ENCODE data around the gene ACTN1.

Gene ACTN1

GRCh38 chr14:69017706-69018105 is 38.6 kb upstream of the ACTN1 start:
- Histone ChIP-seq H3K9me3 (ENCODE audit: control insufficient read depth, insufficient read depth, low read depth, low read length) (no peaks in the 10 kb centered on the region), H3K27ac (ENCODE audit: extremely low read depth, low read depth, low read length) (no peak overlapping the region), H3K4me1 (ENCODE audit: control insufficient read depth, insufficient read depth, low read length) (peaks cover 10% of the 10 kb centered on the region), H3K36me3 (ENCODE audit: control insufficient read depth in 2 of 2, insufficient read depth in 1 of 2, low read length in 2 of 2) (no peaks in the 10 kb centered on the region), H3K4me3 (ENCODE audit: low read depth, low read length) (no peak overlapping the region)
- ChIA-PET POLR2A (no interaction called here), CTCF (no interaction called here)
- TF ChIP-seq ZNF37A (tag by site-specific recombination; IDR thresholded peaks at IDR 0.05) (no peak), ZBTB10 (tag by site-specific recombination; IDR thresholded peaks at IDR 0.05) (no peak), ZNF473 (tag by site-specific recombination; IDR thresholded peaks at IDR 0.05) (no peak), ZNF776 (tag by site-specific recombination; IDR thresholded peaks at IDR 0.05; ENCODE audit: borderline replicate concordance) (no peak), ZNF555 (tag by site-specific recombination; conservative IDR thresholded peaks at IDR 0.05) (no peak), ZNF529 (tag by site-specific recombination; IDR thresholded peaks at IDR 0.05; ENCODE audit: insufficient replicate concordance) (no peak), ZNF530 (tag by site-specific recombination; IDR thresholded peaks at IDR 0.05; ENCODE audit: low read depth) (no peak), ZNF658 (tag by site-specific recombination; IDR thresholded peaks at IDR 0.05) (no peak), SETDB1 (IDR thresholded peaks at IDR 0.05; ENCODE audit: insufficient read length, low read length) (no peak)

- H3K4me3 ChIP-seq (ENCODE audit: low read depth, low read length): no peak overlapping the region
- H3K9me3 ChIP-seq (ENCODE audit: control insufficient read depth, insufficient read depth, low read depth, low read length): no peaks in the 10 kb centered on the region
- ChIA-PET CTCF (interaction anchor here (0.6 to 1.4 kb wide), 2 partner anchors 93 to 104 kb away, joined by 3 to 4 read pairs; no protein-coding TSS in a partner anchor), POLR2A (interaction anchor here (0.6 to 1.2 kb wide), 3 partner anchors 23 to 75 kb away, joined by 3 to 6 read pairs (median 3); no protein-coding TSS in a partner anchor)
- H3K27ac ChIP-seq (ENCODE audit: extremely low read depth, low read depth, low read length): no peak overlapping the region
- peaks cover 10% of the 10 kb centered on the region for H3K4me1 ChIP-seq (ENCODE audit: control insufficient read depth, insufficient read depth, low read length)
- TF ChIP-seq EGR2 (tag by site-specific recombination; IDR thresholded peaks at IDR 0.05; ENCODE audit: low read depth) (peak; percentile 99), SP7 (tag by site-specific recombination; IDR thresholded peaks at IDR 0.05) (no peak), ZFHX2 (tag by site-specific recombination; conservative IDR thresholded peaks at IDR 0.05) (peak; percentile 99)
- no peaks in the 10 kb centered on the region for H3K36me3 ChIP-seq (ENCODE audit: control insufficient read depth in 2 of 2, insufficient read depth in 1 of 2, low read length in 2 of 2)
Measured at GRCh38 chr14:69014829-69015259, 35.7 kb upstream of the ACTN1 start.

GRCh38 chr14:69013943-69014782 is 35.1 kb upstream of the ACTN1 start:
- H3K4me3 ChIP-seq (ENCODE audit: low read depth, low read length): no peak overlapping the region
- no peaks in the 10 kb centered on the region for H3K36me3 ChIP-seq (ENCODE audit: control insufficient read depth in 2 of 2, insufficient read depth in 1 of 2, low read length in 2 of 2)
- peaks cover 10% of the 10 kb centered on the region for H3K4me1 ChIP-seq (ENCODE audit: control insufficient read depth, insufficient read depth, low read length)
- H3K9me3 ChIP-seq (ENCODE audit: control insufficient read depth, insufficient read depth, low read depth, low read length): no peaks in the 10 kb centered on the region
- H3K27ac ChIP-seq (ENCODE audit: extremely low read depth, low read depth, low read length): peak overlapping the region; percentile 47; the same call in 1 of the 2 replicates
- POLR2A ChIA-PET: interaction anchor here (0.6 to 1.8 kb wide), 4 partner anchors 24 to 74 kb away, joined by 3 to 6 read pairs (median 4); no protein-coding TSS in a partner anchor
- CTCF ChIA-PET: interaction anchor here (1.4 to 2.2 kb wide), 2 partner anchors 76 to 103 kb away, joined by 4 to 7 read pairs; no protein-coding TSS in a partner anchor
- TF ChIP-seq OVOL3 (tag by site-specific recombination; IDR thresholded peaks at IDR 0.05) (no peak), ZNF132 (tag by site-specific recombination; IDR thresholded peaks at IDR 0.05; ENCODE audit: borderline replicate concordance) (no peak), ZBTB17 (tag by site-specific recombination; IDR thresholded peaks at IDR 0.05) (peak; percentile 38; the same call in 1 of the 2 replicates), PRDM2 (tag by site-specific recombination; IDR thresholded peaks at IDR 0.05; ENCODE audit: borderline replicate concordance) (no peak), BCL6B (tag by site-specific recombination; IDR thresholded peaks at IDR 0.05) (no peak), ZBTB44 (tag by site-specific recombination; IDR thresholded peaks at IDR 0.05) (peak; percentile 75)
